ENCODE measurements around the gene MAST4.
"Not testable (repeated sequence)": the region's sequence is repeated elsewhere in the genome, so short reads cannot be mapped to it uniquely, and the experiment has no call there.

MAST4 gene

GRCh38 chr5:66745297-66745696 is 149.1 kb downstream of the MAST4 start:
- POLR2A ChIA-PET = no interaction called here
- CTCF ChIA-PET = interaction anchor here (1.2 to 1.7 kb wide), 3 partner anchors 11 to 438 kb away, joined by 3 to 5 read pairs (median 4); no protein-coding TSS in a partner anchor
- no peak for DNase-seq
- Histone ChIP-seq H3K36me3 (ENCODE audit: control insufficient read depth in 4 of 4, insufficient read depth in 4 of 4, low read length in 3 of 4) (no peaks in the 10 kb centered on the region), H3K4me1 (ENCODE audit: control extremely low read depth in 1 of 4, control insufficient read depth in 4 of 4, insufficient read depth in 4 of 4, low read length in 3 of 4) (peaks cover 0 to 8% (median 1%) of the 10 kb centered on the region in 4 experiments), H3K4me3 (ENCODE audit: control insufficient read depth in 1 of 7, extremely low read depth in 1 of 7, insufficient read depth in 4 of 7, low read depth in 2 of 7, low read length in 6 of 7) (no peak overlapping the region), H3K9me3 (ENCODE audit: control extremely low read depth in 1 of 5, control insufficient read depth in 4 of 5, insufficient read depth in 2 of 5, low read depth in 1 of 5, low read length in 4 of 5) (peaks cover 0 to 4% (median 0%) of the 10 kb centered on the region in 5 experiments), H3K27ac (ENCODE audit: insufficient read depth in 1 of 2, low read depth in 1 of 2, low read length in 2 of 2, poor library complexity in 1 of 2, severe bottlenecking in 2 of 2) (no peak overlapping the region), H3K27me3 (replicated peaks in 2 of 5; ENCODE audit: control insufficient read depth in 4 of 5, insufficient read depth in 5 of 5, low read length in 4 of 5) (no peaks in the 10 kb centered on the region)
- 100% methylated on average over 3 of the region's 5 CpGs for WGBS (ENCODE audit: insufficient coverage)

- peaks cover 0 to 4% (median 0%) of the 10 kb centered on the region in 5 experiments for H3K9me3 ChIP-seq (ENCODE audit: control extremely low read depth in 1 of 5, control insufficient read depth in 4 of 5, insufficient read depth in 2 of 5, low read depth in 1 of 5, low read length in 4 of 5)
- DNase-seq = no peak
- H3K4me3 ChIP-seq (ENCODE audit: control insufficient read depth in 1 of 7, extremely low read depth in 1 of 7, insufficient read depth in 4 of 7, low read depth in 2 of 7, low read length in 6 of 7) = no peak overlapping the region
- H3K27ac ChIP-seq (ENCODE audit: insufficient read depth in 1 of 2, low read depth in 1 of 2, low read length in 2 of 2, poor library complexity in 1 of 2, severe bottlenecking in 2 of 2) = no peak overlapping the region
- ChIA-PET POLR2A (no interaction called here), CTCF (no interaction called here)
- H3K27me3 ChIP-seq (replicated peaks in 2 of 5; ENCODE audit: control insufficient read depth in 4 of 5, insufficient read depth in 5 of 5, low read length in 4 of 5) = no peaks in the 10 kb centered on the region
- no peaks in the 10 kb centered on the region for H3K36me3 ChIP-seq (ENCODE audit: control insufficient read depth in 4 of 4, insufficient read depth in 4 of 4, low read length in 3 of 4)
- peaks cover 0 to 8% (median 1%) of the 10 kb centered on the region in 4 experiments for H3K4me1 ChIP-seq (ENCODE audit: control extremely low read depth in 1 of 4, control insufficient read depth in 4 of 4, insufficient read depth in 4 of 4, low read length in 3 of 4)
- WGBS (ENCODE audit: insufficient coverage) = 66% methylated on average over 3 of the region's 5 CpGs
Measured at GRCh38 chr5:66747607-66748006, 151.4 kb downstream of the MAST4 start.

GRCh38 chr5:66752668-66753067 is 156.5 kb downstream of the MAST4 start:
- H3K4me1 ChIP-seq (ENCODE audit: control extremely low read depth in 1 of 4, control insufficient read depth in 4 of 4, insufficient read depth in 4 of 4, low read length in 3 of 4); DNase-seq; H3K27ac ChIP-seq (ENCODE audit: insufficient read depth in 1 of 2, low read depth in 1 of 2, low read length in 2 of 2, poor library complexity in 1 of 2, severe bottlenecking in 2 of 2); H3K9me3 ChIP-seq (ENCODE audit: control extremely low read depth in 1 of 5, control insufficient read depth in 4 of 5, insufficient read depth in 2 of 5, low read depth in 1 of 5, low read length in 4 of 5); H3K36me3 ChIP-seq (ENCODE audit: control insufficient read depth in 4 of 4, insufficient read depth in 4 of 4, low read length in 3 of 4); H3K4me3 ChIP-seq (ENCODE audit: control insufficient read depth in 1 of 7, extremely low read depth in 1 of 7, insufficient read depth in 4 of 7, low read depth in 2 of 7, low read length in 6 of 7); H3K27me3 ChIP-seq (replicated peaks in 2 of 5; ENCODE audit: control insufficient read depth in 4 of 5, insufficient read depth in 5 of 5, low read length in 4 of 5); POLR2A ChIA-PET; CTCF ChIA-PET: not testable (repeated sequence)
- no CpG with 5 or more reads among the region's 2 CpGs for WGBS (ENCODE audit: insufficient coverage)

- 49% methylated on average over 2 of the region's 5 CpGs for WGBS (ENCODE audit: insufficient coverage)
- CTCF ChIA-PET = interaction anchor here (0.9 to 11.4 kb wide), 9 partner anchors 8 to 459 kb away, joined by 3 to 134 read pairs (median 4); no protein-coding TSS in a partner anchor
- peak; percentile 54 to 76 (median 72) for DNase-seq
- Histone ChIP-seq H3K4me3 (ENCODE audit: control insufficient read depth in 1 of 7, extremely low read depth in 1 of 7, insufficient read depth in 4 of 7, low read depth in 2 of 7, low read length in 6 of 7) (no peak overlapping the region), H3K4me1 (ENCODE audit: control extremely low read depth in 1 of 4, control insufficient read depth in 4 of 4, insufficient read depth in 4 of 4, low read length in 3 of 4) (no peaks in the 10 kb centered on the region), H3K27ac (ENCODE audit: insufficient read depth in 1 of 2, low read depth in 1 of 2, low read length in 2 of 2, poor library complexity in 1 of 2, severe bottlenecking in 2 of 2) (no peak overlapping the region), H3K27me3 (replicated peaks in 2 of 5; ENCODE audit: control insufficient read depth in 4 of 5, insufficient read depth in 5 of 5, low read length in 4 of 5) (peaks cover 0 to 6% (median 0%) of the 10 kb centered on the region in 5 experiments), H3K36me3 (ENCODE audit: control insufficient read depth in 4 of 4, insufficient read depth in 4 of 4, low read length in 3 of 4) (no peaks in the 10 kb centered on the region), H3K9me3 (ENCODE audit: control extremely low read depth in 1 of 5, control insufficient read depth in 4 of 5, insufficient read depth in 2 of 5, low read depth in 1 of 5, low read length in 4 of 5) (no peaks in the 10 kb centered on the region)
- POLR2A ChIA-PET = interaction anchor here (0.8 kb wide), 1 partner anchor 448 kb away, joined by 3 read pairs; no protein-coding TSS in a partner anchor
Measured at GRCh38 chr5:66757219-66757833, 161.1 kb downstream of the MAST4 start.

- 100% methylated on average over 1 of the region's 3 CpGs for WGBS (ENCODE audit: insufficient coverage)
- POLR2A ChIA-PET = no interaction called here
- H3K27me3 ChIP-seq (replicated peaks in 2 of 5; ENCODE audit: control insufficient read depth in 4 of 5, insufficient read depth in 5 of 5, low read length in 4 of 5) = peaks cover 0 to 6% (median 0%) of the 10 kb centered on the region in 5 experiments
- no peaks in the 10 kb centered on the region for H3K36me3 ChIP-seq (ENCODE audit: control insufficient read depth in 4 of 4, insufficient read depth in 4 of 4, low read length in 3 of 4)
- no peak overlapping the region for H3K4me3 ChIP-seq (ENCODE audit: control insufficient read depth in 1 of 7, extremely low read depth in 1 of 7, insufficient read depth in 4 of 7, low read depth in 2 of 7, low read length in 6 of 7)
- no peak overlapping the region for H3K27ac ChIP-seq (ENCODE audit: insufficient read depth in 1 of 2, low read depth in 1 of 2, low read length in 2 of 2, poor library complexity in 1 of 2, severe bottlenecking in 2 of 2)
- CTCF ChIA-PET = interaction anchor here (1.0 to 11.4 kb wide), 5 partner anchors 8 to 451 kb away, joined by 3 to 134 read pairs (median 3); no protein-coding TSS in a partner anchor
- H3K9me3 ChIP-seq (ENCODE audit: control extremely low read depth in 1 of 5, control insufficient read depth in 4 of 5, insufficient read depth in 2 of 5, low read depth in 1 of 5, low read length in 4 of 5) = no peaks in the 10 kb centered on the region
- DNase-seq = no peak
- H3K4me1 ChIP-seq (ENCODE audit: control extremely low read depth in 1 of 4, control insufficient read depth in 4 of 4, insufficient read depth in 4 of 4, low read length in 3 of 4) = no peaks in the 10 kb centered on the region
Measured at GRCh38 chr5:66757834-66758371, 161.7 kb downstream of the MAST4 start.

- no peak for DNase-seq
- H3K4me3 ChIP-seq (ENCODE audit: control insufficient read depth in 1 of 7, extremely low read depth in 1 of 7, insufficient read depth in 4 of 7, low read depth in 2 of 7, low read length in 6 of 7) = no peak overlapping the region
- no peaks in the 10 kb centered on the region for H3K27me3 ChIP-seq (replicated peaks in 2 of 5; ENCODE audit: control insufficient read depth in 4 of 5, insufficient read depth in 5 of 5, low read length in 4 of 5)
- WGBS (ENCODE audit: insufficient coverage) = 98% methylated on average over 7 of the region's 9 CpGs
- H3K27ac ChIP-seq (ENCODE audit: insufficient read depth in 1 of 2, low read depth in 1 of 2, low read length in 2 of 2, poor library complexity in 1 of 2, severe bottlenecking in 2 of 2) = no peak overlapping the region
- ChIA-PET POLR2A (no interaction called here), CTCF (interaction anchor here (1.0 kb wide), 1 partner anchor 463 kb away, joined by 3 read pairs; no protein-coding TSS in a partner anchor)
- H3K9me3 ChIP-seq (ENCODE audit: control extremely low read depth in 1 of 5, control insufficient read depth in 4 of 5, insufficient read depth in 2 of 5, low read depth in 1 of 5, low read length in 4 of 5) = no peaks in the 10 kb centered on the region
- H3K4me1 ChIP-seq (ENCODE audit: control extremely low read depth in 1 of 4, control insufficient read depth in 4 of 4, insufficient read depth in 4 of 4, low read length in 3 of 4) = no peaks in the 10 kb centered on the region
- no peaks in the 10 kb centered on the region for H3K36me3 ChIP-seq (ENCODE audit: control insufficient read depth in 4 of 4, insufficient read depth in 4 of 4, low read length in 3 of 4)
Measured at GRCh38 chr5:66769030-66769733, 173.0 kb downstream of the MAST4 start.
